ENCODE measurements around the gene CNTNAP3B. TPM values are rescaled to one million over a fixed set of nuclear protein-coding genes. Genes with fewer than 3 reads are reported as not detected.
"Not testable (repeated sequence)": the region's sequence is repeated elsewhere in the genome, so short reads cannot be mapped to it uniquely, and the experiment has no call there.

The CNTNAP3B gene
- polyA plus RNA-seq, result 1 to 10 TPM; 7.3 to 8.8 TPM

GRCh38 chr9:42129073-42129729, at the start of gene CNTNAP3B:
Gene CNTNAP3B (minus strand): TSS chr9:42129426. CDS start chr9:42129094, 332 bp downstream.
- peak within 1 kb of the TSS in 1 of 2 donors; percentile 28 for H3K4me3 ChIP-seq (ENCODE audit: low read depth in 1 of 2, low read length in 2 of 2)
- not testable (repeated sequence) for H3K4me1 ChIP-seq (ENCODE audit: control insufficient read depth in 2 of 2, insufficient read depth in 2 of 2, low read length in 1 of 2); H3K9me3 ChIP-seq (ENCODE audit: control insufficient read depth in 2 of 2, insufficient read depth in 1 of 2, low read depth in 1 of 2, low read length in 1 of 2); H3K36me3 ChIP-seq (ENCODE audit: control insufficient read depth in 2 of 2, insufficient read depth in 2 of 2, low read length in 1 of 2); H3K27ac ChIP-seq (ENCODE audit: low read depth in 2 of 2, low read length in 1 of 2); H3K27me3 ChIP-seq (ENCODE audit: control insufficient read depth in 1 of 2, insufficient read depth in 2 of 2, low read length in 2 of 2)
- WGBS, 2 donors, result 1% methylated on average over 31 to 34 of the region's 72 CpGs

GRCh38 chr9:42160299-42160698, 31.1 kb upstream of the CNTNAP3B start:
- not testable (repeated sequence) for H3K4me1 ChIP-seq (ENCODE audit: control insufficient read depth in 2 of 2, insufficient read depth in 2 of 2, low read length in 1 of 2); H3K36me3 ChIP-seq (ENCODE audit: control insufficient read depth in 2 of 2, insufficient read depth in 2 of 2, low read length in 1 of 2); H3K27ac ChIP-seq (ENCODE audit: low read depth in 2 of 2, low read length in 1 of 2); H3K27me3 ChIP-seq (ENCODE audit: control insufficient read depth in 1 of 2, insufficient read depth in 2 of 2, low read length in 2 of 2); H3K4me3 ChIP-seq (ENCODE audit: low read depth in 1 of 2, low read length in 2 of 2); H3K9me3 ChIP-seq (ENCODE audit: control insufficient read depth in 2 of 2, insufficient read depth in 1 of 2, low read depth in 1 of 2, low read length in 1 of 2)
- WGBS, 2 donors, result 15% methylated on average over 1 of the region's 1 CpG; no CpG with 5 or more reads in 1 of the 2 donors

- H3K36me3 ChIP-seq (ENCODE audit: control insufficient read depth in 2 of 2, insufficient read depth in 2 of 2, low read length in 1 of 2); H3K9me3 ChIP-seq (ENCODE audit: control insufficient read depth in 2 of 2, insufficient read depth in 1 of 2, low read depth in 1 of 2, low read length in 1 of 2); H3K4me1 ChIP-seq (ENCODE audit: control insufficient read depth in 2 of 2, insufficient read depth in 2 of 2, low read length in 1 of 2); H3K27me3 ChIP-seq (ENCODE audit: control insufficient read depth in 1 of 2, insufficient read depth in 2 of 2, low read length in 2 of 2): not testable (repeated sequence)
- Histone ChIP-seq H3K4me3 (ENCODE audit: low read depth in 1 of 2, low read length in 2 of 2) (peak overlapping the region in 1 of 2 donors; percentile 17), H3K27ac (ENCODE audit: low read depth in 2 of 2, low read length in 1 of 2) (peak overlapping the region in 1 of 2 donors; percentile 20)
- WGBS, 2 donors, result 13 to 27% methylated on average over 11 of the region's 12 CpGs
Observed at GRCh38 chr9:42127056-42127841, 2.0 kb downstream of the CNTNAP3B start.

GRCh38 chr9:42121007-42121406, 8.2 kb downstream of the CNTNAP3B start:
- not testable (repeated sequence) for H3K27me3 ChIP-seq (ENCODE audit: control insufficient read depth in 1 of 2, insufficient read depth in 2 of 2, low read length in 2 of 2); H3K4me1 ChIP-seq (ENCODE audit: control insufficient read depth in 2 of 2, insufficient read depth in 2 of 2, low read length in 1 of 2); H3K36me3 ChIP-seq (ENCODE audit: control insufficient read depth in 2 of 2, insufficient read depth in 2 of 2, low read length in 1 of 2); H3K27ac ChIP-seq (ENCODE audit: low read depth in 2 of 2, low read length in 1 of 2); H3K9me3 ChIP-seq (ENCODE audit: control insufficient read depth in 2 of 2, insufficient read depth in 1 of 2, low read depth in 1 of 2, low read length in 1 of 2); H3K4me3 ChIP-seq (ENCODE audit: low read depth in 1 of 2, low read length in 2 of 2)
- 69 to 76% methylated on average over 4 to 6 of the region's 7 CpGs for WGBS, 2 donors

- not testable (repeated sequence) for H3K4me3 ChIP-seq (ENCODE audit: low read depth in 1 of 2, low read length in 2 of 2); H3K36me3 ChIP-seq (ENCODE audit: control insufficient read depth in 2 of 2, insufficient read depth in 2 of 2, low read length in 1 of 2); H3K27me3 ChIP-seq (ENCODE audit: control insufficient read depth in 1 of 2, insufficient read depth in 2 of 2, low read length in 2 of 2); H3K4me1 ChIP-seq (ENCODE audit: control insufficient read depth in 2 of 2, insufficient read depth in 2 of 2, low read length in 1 of 2); H3K27ac ChIP-seq (ENCODE audit: low read depth in 2 of 2, low read length in 1 of 2); H3K9me3 ChIP-seq (ENCODE audit: control insufficient read depth in 2 of 2, insufficient read depth in 1 of 2, low read depth in 1 of 2, low read length in 1 of 2)
- WGBS, 2 donors, result 80% methylated on average over 9 of the region's 9 CpGs
Observed at GRCh38 chr9:42095929-42096328, 33.3 kb downstream of the CNTNAP3B start.

GRCh38 chr9:42084559-42084952, 44.7 kb downstream of the CNTNAP3B start:
- no CpG with 5 or more reads among the region's 1 CpG for WGBS, 2 donors

GRCh38 chr9:42083877-42084558, 45.2 kb downstream of the CNTNAP3B start:
- not testable (repeated sequence) for H3K36me3 ChIP-seq (ENCODE audit: control insufficient read depth in 2 of 2, insufficient read depth in 2 of 2, low read length in 1 of 2); H3K4me3 ChIP-seq (ENCODE audit: low read depth in 1 of 2, low read length in 2 of 2); H3K4me1 ChIP-seq (ENCODE audit: control insufficient read depth in 2 of 2, insufficient read depth in 2 of 2, low read length in 1 of 2); H3K27me3 ChIP-seq (ENCODE audit: control insufficient read depth in 1 of 2, insufficient read depth in 2 of 2, low read length in 2 of 2); H3K9me3 ChIP-seq (ENCODE audit: control insufficient read depth in 2 of 2, insufficient read depth in 1 of 2, low read depth in 1 of 2, low read length in 1 of 2); H3K27ac ChIP-seq (ENCODE audit: low read depth in 2 of 2, low read length in 1 of 2)
- 19 to 39% methylated on average over 2 of the region's 4 CpGs for WGBS, 2 donors

More at GRCh38 chr9:42084559-42084952, 44.7 kb downstream of the CNTNAP3B start:
- not testable (repeated sequence) for H3K36me3 ChIP-seq (ENCODE audit: control insufficient read depth in 2 of 2, insufficient read depth in 2 of 2, low read length in 1 of 2); H3K9me3 ChIP-seq (ENCODE audit: control insufficient read depth in 2 of 2, insufficient read depth in 1 of 2, low read depth in 1 of 2, low read length in 1 of 2); H3K4me3 ChIP-seq (ENCODE audit: low read depth in 1 of 2, low read length in 2 of 2); H3K27me3 ChIP-seq (ENCODE audit: control insufficient read depth in 1 of 2, insufficient read depth in 2 of 2, low read length in 2 of 2); H3K27ac ChIP-seq (ENCODE audit: low read depth in 2 of 2, low read length in 1 of 2); H3K4me1 ChIP-seq (ENCODE audit: control insufficient read depth in 2 of 2, insufficient read depth in 2 of 2, low read length in 1 of 2)

GRCh38 chr9:42080376-42080775, 48.9 kb downstream of the CNTNAP3B start:
- H3K27ac ChIP-seq (ENCODE audit: low read depth in 2 of 2, low read length in 1 of 2); H3K4me1 ChIP-seq (ENCODE audit: control insufficient read depth in 2 of 2, insufficient read depth in 2 of 2, low read length in 1 of 2); H3K27me3 ChIP-seq (ENCODE audit: control insufficient read depth in 1 of 2, insufficient read depth in 2 of 2, low read length in 2 of 2); H3K36me3 ChIP-seq (ENCODE audit: control insufficient read depth in 2 of 2, insufficient read depth in 2 of 2, low read length in 1 of 2); H3K4me3 ChIP-seq (ENCODE audit: low read depth in 1 of 2, low read length in 2 of 2); H3K9me3 ChIP-seq (ENCODE audit: control insufficient read depth in 2 of 2, insufficient read depth in 1 of 2, low read depth in 1 of 2, low read length in 1 of 2): not testable (repeated sequence)
- 64 to 90% methylated on average over 2 of the region's 2 CpGs for WGBS, 2 donors

GRCh38 chr9:42074868-42075267, 54.4 kb downstream of the CNTNAP3B start:
- H3K4me1 ChIP-seq (ENCODE audit: control insufficient read depth in 2 of 2, insufficient read depth in 2 of 2, low read length in 1 of 2); H3K27me3 ChIP-seq (ENCODE audit: control insufficient read depth in 1 of 2, insufficient read depth in 2 of 2, low read length in 2 of 2); H3K36me3 ChIP-seq (ENCODE audit: control insufficient read depth in 2 of 2, insufficient read depth in 2 of 2, low read length in 1 of 2); H3K27ac ChIP-seq (ENCODE audit: low read depth in 2 of 2, low read length in 1 of 2); H3K4me3 ChIP-seq (ENCODE audit: low read depth in 1 of 2, low read length in 2 of 2); H3K9me3 ChIP-seq (ENCODE audit: control insufficient read depth in 2 of 2, insufficient read depth in 1 of 2, low read depth in 1 of 2, low read length in 1 of 2): not testable (repeated sequence)
- 80 to 82% methylated on average over 1 to 4 of the region's 5 CpGs for WGBS, 2 donors
